ENCODE results near the gene LPAR3. TPM values are rescaled to one million over a fixed set of nuclear protein-coding genes. Genes with fewer than 3 reads are reported as not detected.

LPAR3 gene
- polyA plus RNA-seq, 1 of the 3 experiments (the other 2 are of a cell fraction), result 0.08 TPM

GRCh38 chr1:84933011-84933611 lies 40.1 kb upstream of the LPAR3 start:
- POLR2A ChIA-PET, result no interaction called here
- no peak for DNase-seq
- CTCF ChIA-PET, result interaction anchor here (4.2 kb wide), 1 partner anchor 12 kb away, joined by 42 read pairs; no protein-coding TSS in a partner anchor
- Histone ChIP-seq H3K4me2 (no peak overlapping the region), H3K27me3 (ENCODE audit: insufficient read depth) (peaks cover 28% of the 10 kb centered on the region), H3K79me2 (ENCODE audit: insufficient read depth) (no peaks in the 10 kb centered on the region), H3K9me3 (no peaks in the 10 kb centered on the region), H3F3A (replicated peaks; ENCODE audit: insufficient read depth) (no peaks in the 10 kb centered on the region), H3K36me3 (replicated peaks in 1 of 2; ENCODE audit: control insufficient read depth in 1 of 2, insufficient read depth in 2 of 2, low read length in 1 of 2) (no peaks in the 10 kb centered on the region), H4K20me1 (ENCODE audit: insufficient read depth) (no peaks in the 10 kb centered on the region), H3K27ac (ENCODE audit: low read depth in 2 of 2, low read length in 1 of 2) (no peak overlapping the region), H3K9ac (no peak overlapping the region), H3K9me2 (no peaks in the 10 kb centered on the region), H3K4me3 (ENCODE audit: low read depth in 2 of 2, low read length in 1 of 2) (no peak overlapping the region), H3K4me1 (ENCODE audit: control insufficient read depth in 1 of 2, insufficient read depth in 2 of 2, low read depth in 1 of 2, low read length in 1 of 2) (no peaks in the 10 kb centered on the region; a peak in 1 of 4 replicates), H2AFZ (ENCODE audit: low read depth) (no peak overlapping the region)
- TF ChIP-seq TAF1 (IDR thresholded peaks at IDR 0.05; ENCODE audit: borderline replicate concordance, low read depth, low read length) (no peak), IRF3 (IDR thresholded peaks at IDR 0.05; ENCODE audit: low read depth, low read length) (no peak)
- WGBS (ENCODE audit: low lambda C conversion rate), result 58% methylated on average over 7 of the region's 7 CpGs

- Histone ChIP-seq H3K79me2 (ENCODE audit: insufficient read depth) (no peaks in the 10 kb centered on the region), H3K27me3 (ENCODE audit: insufficient read depth) (peaks cover 28% of the 10 kb centered on the region), H3F3A (replicated peaks; ENCODE audit: insufficient read depth) (no peaks in the 10 kb centered on the region), H3K4me3 (ENCODE audit: low read depth in 2 of 2, low read length in 1 of 2) (no peak overlapping the region), H3K9ac (no peak overlapping the region), H3K4me1 (ENCODE audit: control insufficient read depth in 1 of 2, insufficient read depth in 2 of 2, low read depth in 1 of 2, low read length in 1 of 2) (no peaks in the 10 kb centered on the region; a peak in 1 of 4 replicates), H3K27ac (ENCODE audit: low read depth in 2 of 2, low read length in 1 of 2) (no peak overlapping the region), H3K36me3 (replicated peaks in 1 of 2; ENCODE audit: control insufficient read depth in 1 of 2, insufficient read depth in 2 of 2, low read length in 1 of 2) (no peaks in the 10 kb centered on the region), H4K20me1 (ENCODE audit: insufficient read depth) (no peaks in the 10 kb centered on the region), H3K9me3 (no peaks in the 10 kb centered on the region), H3K4me2 (no peak overlapping the region), H2AFZ (ENCODE audit: low read depth) (no peak overlapping the region), H3K9me2 (no peaks in the 10 kb centered on the region)
- ChIA-PET POLR2A (no interaction called here), CTCF (interaction anchor here (1.6 kb wide), 1 partner anchor 14 kb away, joined by 8 read pairs; no protein-coding TSS in a partner anchor)
- WGBS (ENCODE audit: low lambda C conversion rate), result 65% methylated on average over 2 of the region's 2 CpGs
- DNase-seq, result no peak
- no peak for TF ChIP-seq IRF3 (IDR thresholded peaks at IDR 0.05; ENCODE audit: low read depth, low read length)
- TF ChIP-seq SMC3 (IDR thresholded peaks at IDR 0.05; ENCODE audit: low read depth, low read length), result no peak
- no peak for TF ChIP-seq CHD2 (IDR thresholded peaks at IDR 0.05; ENCODE audit: low read length, partially characterized antibody)
- TF ChIP-seq JUND (IDR thresholded peaks at IDR 0.05), result no peak
- no peak for TF ChIP-seq FOXM1 (IDR thresholded peaks at IDR 0.05; ENCODE audit: low read depth)
- no peak for TF ChIP-seq NRF1 (IDR thresholded peaks at IDR 0.05; ENCODE audit: low read depth, low read length)
- no peak for TF ChIP-seq TEAD4 (IDR thresholded peaks at IDR 0.05; ENCODE audit: borderline replicate concordance, insufficient read depth)
- no peak for TF ChIP-seq RAD21 (IDR thresholded peaks at IDR 0.05; ENCODE audit: low read length)
- TF ChIP-seq POLR2AphosphoS5 (IDR thresholded peaks at IDR 0.05; ENCODE audit: low read depth, low read length), result no peak
- no peak for TF ChIP-seq MEF2A (IDR thresholded peaks at IDR 0.05; ENCODE audit: borderline replicate concordance, low read depth)
- TF ChIP-seq FOXJ3 (CRISPR knock-in tag; IDR thresholded peaks at IDR 0.05), result no peak
- TF ChIP-seq ZBTB33 (IDR thresholded peaks at IDR 0.05; ENCODE audit: borderline replicate concordance, low read depth), result no peak
These were observed 37.8 kb upstream of the LPAR3 start for GRCh38 chr1:84930831-84931230.

Data from SK-N-SH (cell line).